ENCODE data around the gene CXXC1.

CXXC1 gene

GRCh38 chr18:50284255-50284885, 3.1 kb downstream of the CXXC1 start:
- Histone ChIP-seq H3K4me3 (ENCODE audit: low read depth in 1 of 2, low read length in 2 of 2) (no peak overlapping the region), H3K27ac (ENCODE audit: low read depth, low read length) (no peak overlapping the region), H3K9me3 (ENCODE audit: control insufficient read depth in 1 of 2, low read length in 2 of 2) (no peaks in the 10 kb centered on the region), H3K36me3 (ENCODE audit: control insufficient read depth in 1 of 2, insufficient read depth in 2 of 2, low read length in 2 of 2) (peaks cover 13 to 42% of the 10 kb centered on the region in 2 donors), H3K27me3 (ENCODE audit: control insufficient read depth in 1 of 2, insufficient read depth in 2 of 2, low read length in 2 of 2) (no peaks in the 10 kb centered on the region), H3K4me1 (ENCODE audit: control insufficient read depth in 1 of 2, insufficient read depth in 2 of 2, low read length in 2 of 2) (peaks cover 29 to 31% of the 10 kb centered on the region in 2 donors), H3K9ac (ENCODE audit: low read depth in 1 of 2, low read length in 2 of 2) (no peak overlapping the region)

- H3K4me3 ChIP-seq (ENCODE audit: low read depth in 1 of 2, low read length in 2 of 2) = no peak overlapping the region
- peaks cover 29 to 36% of the 10 kb centered on the region in 2 donors for H3K4me1 ChIP-seq (ENCODE audit: control insufficient read depth in 1 of 2, insufficient read depth in 2 of 2, low read length in 2 of 2)
- H3K36me3 ChIP-seq (ENCODE audit: control insufficient read depth in 1 of 2, insufficient read depth in 2 of 2, low read length in 2 of 2) = peaks cover 13 to 48% of the 10 kb centered on the region in 2 donors
- no peak overlapping the region for H3K27ac ChIP-seq (ENCODE audit: low read depth, low read length)
- no peak overlapping the region for H3K9ac ChIP-seq (ENCODE audit: low read depth in 1 of 2, low read length in 2 of 2)
- no peaks in the 10 kb centered on the region for H3K9me3 ChIP-seq (ENCODE audit: control insufficient read depth in 1 of 2, low read length in 2 of 2)
- H3K27me3 ChIP-seq (ENCODE audit: control insufficient read depth in 1 of 2, insufficient read depth in 2 of 2, low read length in 2 of 2) = no peaks in the 10 kb centered on the region
These were observed 3.9 kb downstream of the CXXC1 start for GRCh38 chr18:50283469-50284209.

GRCh38 chr18:50282521-50283335, 4.8 kb downstream of the CXXC1 start:
- H3K27ac ChIP-seq (ENCODE audit: low read depth, low read length) = no peak overlapping the region
- no peaks in the 10 kb centered on the region for H3K9me3 ChIP-seq (ENCODE audit: control insufficient read depth in 1 of 2, low read length in 2 of 2)
- H3K4me1 ChIP-seq (ENCODE audit: control insufficient read depth in 1 of 2, insufficient read depth in 2 of 2, low read length in 2 of 2) = peaks cover 29 to 36% of the 10 kb centered on the region in 2 donors
- no peak overlapping the region for H3K9ac ChIP-seq (ENCODE audit: low read depth in 1 of 2, low read length in 2 of 2)
- H3K27me3 ChIP-seq (ENCODE audit: control insufficient read depth in 1 of 2, insufficient read depth in 2 of 2, low read length in 2 of 2) = no peaks in the 10 kb centered on the region
- H3K4me3 ChIP-seq (ENCODE audit: low read depth in 1 of 2, low read length in 2 of 2) = peak overlapping the region in 1 of 2 donors; percentile 100
- H3K36me3 ChIP-seq (ENCODE audit: control insufficient read depth in 1 of 2, insufficient read depth in 2 of 2, low read length in 2 of 2) = peaks cover 13 to 51% of the 10 kb centered on the region in 2 donors

- no peaks in the 10 kb centered on the region for H3K27me3 ChIP-seq (ENCODE audit: control insufficient read depth in 1 of 2, insufficient read depth in 2 of 2, low read length in 2 of 2)
- H3K4me3 ChIP-seq (ENCODE audit: low read depth in 1 of 2, low read length in 2 of 2) = peak overlapping the region; percentile 99 to 100
- H3K9ac ChIP-seq (ENCODE audit: low read depth in 1 of 2, low read length in 2 of 2) = peak overlapping the region; percentile 86 to 99
- no peaks in the 10 kb centered on the region for H3K9me3 ChIP-seq (ENCODE audit: control insufficient read depth in 1 of 2, low read length in 2 of 2)
- peaks cover 29 to 36% of the 10 kb centered on the region in 2 donors for H3K4me1 ChIP-seq (ENCODE audit: control insufficient read depth in 1 of 2, insufficient read depth in 2 of 2, low read length in 2 of 2)
- H3K36me3 ChIP-seq (ENCODE audit: control insufficient read depth in 1 of 2, insufficient read depth in 2 of 2, low read length in 2 of 2) = peaks cover 13 to 54% of the 10 kb centered on the region in 2 donors
- peak overlapping the region; percentile 86 for H3K27ac ChIP-seq (ENCODE audit: low read depth, low read length)
These were observed 5.4 kb downstream of the CXXC1 start for GRCh38 chr18:50281972-50282520.

GRCh38 chr18:50281295-50281971, 6.1 kb downstream of the CXXC1 start, which contains the start of gene MBD1:
MBD1 (minus strand) TSS chr18:50281523; CDS start chr18:50279992, 1,531 bp downstream.
- peak within 1 kb of the TSS; percentile 99 to 100 for H3K4me3 ChIP-seq (ENCODE audit: low read depth in 1 of 2, low read length in 2 of 2)
- no peaks in the 10 kb centered on the region for H3K9me3 ChIP-seq (ENCODE audit: control insufficient read depth in 1 of 2, low read length in 2 of 2)
- H3K36me3 ChIP-seq (ENCODE audit: control insufficient read depth in 1 of 2, insufficient read depth in 2 of 2, low read length in 2 of 2) = peaks cover 19 to 60% of the 10 kb centered on the region in 2 donors
- peak within 1 kb of the TSS; percentile 99 for H3K9ac ChIP-seq (ENCODE audit: low read depth in 1 of 2, low read length in 2 of 2)
- H3K27me3 ChIP-seq (ENCODE audit: control insufficient read depth in 1 of 2, insufficient read depth in 2 of 2, low read length in 2 of 2) = no peaks in the 10 kb centered on the region
- H3K27ac ChIP-seq (ENCODE audit: low read depth, low read length) = peak within 1 kb of the TSS; percentile 86
- peaks cover 23 to 30% of the 10 kb centered on the region in 2 donors for H3K4me1 ChIP-seq (ENCODE audit: control insufficient read depth in 1 of 2, insufficient read depth in 2 of 2, low read length in 2 of 2)

- H3K27me3 ChIP-seq (ENCODE audit: control insufficient read depth in 1 of 2, insufficient read depth in 2 of 2, low read length in 2 of 2) = no peaks in the 10 kb centered on the region
- H3K4me1 ChIP-seq (ENCODE audit: control insufficient read depth in 1 of 2, insufficient read depth in 2 of 2, low read length in 2 of 2) = peaks cover 19 to 26% of the 10 kb centered on the region in 2 donors
- peak overlapping the region; percentile 99 to 100 for H3K4me3 ChIP-seq (ENCODE audit: low read depth in 1 of 2, low read length in 2 of 2)
- H3K27ac ChIP-seq (ENCODE audit: low read depth, low read length) = peak overlapping the region; percentile 86
- H3K9me3 ChIP-seq (ENCODE audit: control insufficient read depth in 1 of 2, low read length in 2 of 2) = no peaks in the 10 kb centered on the region
- H3K36me3 ChIP-seq (ENCODE audit: control insufficient read depth in 1 of 2, insufficient read depth in 2 of 2, low read length in 2 of 2) = peaks cover 26 to 65% of the 10 kb centered on the region in 2 donors
- H3K9ac ChIP-seq (ENCODE audit: low read depth in 1 of 2, low read length in 2 of 2) = peak overlapping the region; percentile 99
These were observed 6.7 kb downstream of the CXXC1 start for GRCh38 chr18:50280707-50281294.

- peaks cover 36 to 65% of the 10 kb centered on the region in 2 donors for H3K36me3 ChIP-seq (ENCODE audit: control insufficient read depth in 1 of 2, insufficient read depth in 2 of 2, low read length in 2 of 2)
- no peaks in the 10 kb centered on the region for H3K9me3 ChIP-seq (ENCODE audit: control insufficient read depth in 1 of 2, low read length in 2 of 2)
- H3K27me3 ChIP-seq (ENCODE audit: control insufficient read depth in 1 of 2, insufficient read depth in 2 of 2, low read length in 2 of 2) = no peaks in the 10 kb centered on the region
- no peak overlapping the region for H3K27ac ChIP-seq (ENCODE audit: low read depth, low read length)
- peaks cover 19 to 26% of the 10 kb centered on the region in 2 donors for H3K4me1 ChIP-seq (ENCODE audit: control insufficient read depth in 1 of 2, insufficient read depth in 2 of 2, low read length in 2 of 2)
- H3K4me3 ChIP-seq (ENCODE audit: low read depth in 1 of 2, low read length in 2 of 2) = peak overlapping the region; percentile 99 to 100
- peak overlapping the region; percentile 99 for H3K9ac ChIP-seq (ENCODE audit: low read depth in 1 of 2, low read length in 2 of 2)
These were observed 7.7 kb downstream of the CXXC1 start for GRCh38 chr18:50279752-50280151.

- Histone ChIP-seq H3K9me3 (ENCODE audit: control insufficient read depth in 1 of 2, low read length in 2 of 2) (no peaks in the 10 kb centered on the region), H3K27me3 (ENCODE audit: control insufficient read depth in 1 of 2, insufficient read depth in 2 of 2, low read length in 2 of 2) (no peaks in the 10 kb centered on the region), H3K9ac (ENCODE audit: low read depth in 1 of 2, low read length in 2 of 2) (no peak overlapping the region), H3K27ac (ENCODE audit: low read depth, low read length) (no peak overlapping the region), H3K36me3 (ENCODE audit: control insufficient read depth in 1 of 2, insufficient read depth in 2 of 2, low read length in 2 of 2) (peaks cover 38 to 65% of the 10 kb centered on the region in 2 donors), H3K4me1 (ENCODE audit: control insufficient read depth in 1 of 2, insufficient read depth in 2 of 2, low read length in 2 of 2) (peaks cover 19 to 26% of the 10 kb centered on the region in 2 donors), H3K4me3 (ENCODE audit: low read depth in 1 of 2, low read length in 2 of 2) (no peak overlapping the region)
These were observed 9.6 kb downstream of the CXXC1 start for GRCh38 chr18:50277942-50278341.

- H3K27ac ChIP-seq (ENCODE audit: low read depth, low read length) = no peak overlapping the region
- no peaks in the 10 kb centered on the region for H3K27me3 ChIP-seq (ENCODE audit: control insufficient read depth in 1 of 2, insufficient read depth in 2 of 2, low read length in 2 of 2)
- peaks cover 13 to 19% of the 10 kb centered on the region in 2 donors for H3K4me1 ChIP-seq (ENCODE audit: control insufficient read depth in 1 of 2, insufficient read depth in 2 of 2, low read length in 2 of 2)
- H3K36me3 ChIP-seq (ENCODE audit: control insufficient read depth in 1 of 2, insufficient read depth in 2 of 2, low read length in 2 of 2) = peaks cover 48 to 73% of the 10 kb centered on the region in 2 donors
- no peaks in the 10 kb centered on the region for H3K9me3 ChIP-seq (ENCODE audit: control insufficient read depth in 1 of 2, low read length in 2 of 2)
- H3K9ac ChIP-seq (ENCODE audit: low read depth in 1 of 2, low read length in 2 of 2) = no peak overlapping the region
- H3K4me3 ChIP-seq (ENCODE audit: low read depth in 1 of 2, low read length in 2 of 2) = no peak overlapping the region
These were observed 11.0 kb downstream of the CXXC1 start for GRCh38 chr18:50276452-50276851.

Data from duodenal mucosa (tissue), 2 donors.